Measurements from ENCODE around the gene PCSK2.

PCSK2 gene

GRCh38 chr20:17233626-17234025 lies 6.8 kb downstream of the PCSK2 start:
- H3K27ac ChIP-seq: no peak overlapping the region
- DNase-seq (ENCODE audit: low read depth, low spot score): no peak

GRCh38 chr20:17236766-17237165 lies 9.9 kb downstream of the PCSK2 start:
- no peak overlapping the region for H3K27ac ChIP-seq
- no peak for DNase-seq (ENCODE audit: low read depth, low spot score)

GRCh38 chr20:17248224-17248623 lies 21.4 kb downstream of the PCSK2 start:
- no peak overlapping the region for H3K27ac ChIP-seq
- DNase-seq (ENCODE audit: low read depth, low spot score): no peak

GRCh38 chr20:17262786-17263185 lies 35.9 kb downstream of the PCSK2 start:
- no peak for DNase-seq (ENCODE audit: low read depth, low spot score)
- no peak overlapping the region for H3K27ac ChIP-seq

GRCh38 chr20:17273717-17274116 lies 46.9 kb downstream of the PCSK2 start:
- H3K27ac ChIP-seq: no peak overlapping the region
- no peak for DNase-seq (ENCODE audit: low read depth, low spot score)

GRCh38 chr20:17276101-17276500 lies 49.3 kb downstream of the PCSK2 start:
- DNase-seq (ENCODE audit: low read depth, low spot score): no peak
- no peak overlapping the region for H3K27ac ChIP-seq

GRCh38 chr20:17281478-17281877 lies 54.6 kb downstream of the PCSK2 start:
- no peak for DNase-seq (ENCODE audit: low read depth, low spot score)
- no peak overlapping the region for H3K27ac ChIP-seq

- no peak overlapping the region for H3K27ac ChIP-seq
- no peak for DNase-seq (ENCODE audit: low read depth, low spot score)
Measured at GRCh38 chr20:17282501-17282900, 55.7 kb downstream of the PCSK2 start.

- H3K27ac ChIP-seq: no peak overlapping the region
- no peak for DNase-seq (ENCODE audit: low read depth, low spot score)
Measured at GRCh38 chr20:17287503-17287902, 60.7 kb downstream of the PCSK2 start.

GRCh38 chr20:17287998-17288397 lies 61.2 kb downstream of the PCSK2 start:
- no peak overlapping the region for H3K27ac ChIP-seq
- DNase-seq (ENCODE audit: low read depth, low spot score): no peak

GRCh38 chr20:17295151-17295726 lies 68.4 kb downstream of the PCSK2 start:
- no peak overlapping the region for H3K27ac ChIP-seq
- no peak for DNase-seq (ENCODE audit: low read depth, low spot score)

- no peak for DNase-seq (ENCODE audit: low read depth, low spot score)
- H3K27ac ChIP-seq: no peak overlapping the region
Measured at GRCh38 chr20:17295991-17296390, 69.2 kb downstream of the PCSK2 start.

- no peak for DNase-seq (ENCODE audit: low read depth, low spot score)
- H3K27ac ChIP-seq: no peak overlapping the region
Measured at GRCh38 chr20:17298171-17298570, 71.3 kb downstream of the PCSK2 start.

- no peak overlapping the region for H3K27ac ChIP-seq
- DNase-seq (ENCODE audit: low read depth, low spot score): no peak
Measured at GRCh38 chr20:17298751-17299150, 71.9 kb downstream of the PCSK2 start.

- H3K27ac ChIP-seq: no peak overlapping the region
- no peak for DNase-seq (ENCODE audit: low read depth, low spot score)
Measured at GRCh38 chr20:17300113-17300512, 73.3 kb downstream of the PCSK2 start.

- H3K27ac ChIP-seq: no peak overlapping the region
- DNase-seq (ENCODE audit: low read depth, low spot score): no peak
Measured at GRCh38 chr20:17304774-17305173, 77.9 kb downstream of the PCSK2 start.

- no peak for DNase-seq (ENCODE audit: low read depth, low spot score)
- H3K27ac ChIP-seq: no peak overlapping the region
Measured at GRCh38 chr20:17306427-17306826, 79.6 kb downstream of the PCSK2 start.

GRCh38 chr20:17314264-17314663 lies 87.4 kb downstream of the PCSK2 start:
- no peak overlapping the region for H3K27ac ChIP-seq
- no peak for DNase-seq (ENCODE audit: low read depth, low spot score)

GRCh38 chr20:17315407-17316231 lies 88.8 kb downstream of the PCSK2 start:
- no peak overlapping the region for H3K27ac ChIP-seq
- DNase-seq (ENCODE audit: low read depth, low spot score): no peak

GRCh38 chr20:17316316-17317038 lies 89.6 kb downstream of the PCSK2 start:
- no peak overlapping the region for H3K27ac ChIP-seq
- DNase-seq (ENCODE audit: low read depth, low spot score): no peak

- DNase-seq (ENCODE audit: low read depth, low spot score): no peak
- H3K27ac ChIP-seq: no peak overlapping the region
Measured at GRCh38 chr20:17317341-17317740, 90.5 kb downstream of the PCSK2 start.

Measured in epithelial cell of prostate (primary cell).